Endometrial microvascular endothelial cells (primary cell): Measurements from ENCODE around the gene P4HA1. TPM values are rescaled to one million over a fixed set of nuclear protein-coding genes. Genes with fewer than 3 reads are reported as not detected.
"Not testable (repeated sequence)": the region's sequence is repeated elsewhere in the genome, so short reads cannot be mapped to it uniquely, and the experiment has no call there.

Experiments
- in situ Hi-C: cut with HindIII; loops from 2 replicates; pipeline ENCODE4 v1.10.0; 2017; ENCODE audit warnings: low sequenced_read_pairs, low pct_unique_long_range_greater_than_20kb; ENCODE audit errors: inconsistent ontology term
- total RNA-seq: library from RNA; depleted of rRNA; stranded (reverse); fragments of >200 nt; gene quantifications from one replicate; pipeline ENCODE4 v1.2.3, GENCODE V29; 2015; ENCODE audit errors: inconsistent ontology term

The P4HA1 gene
- total RNA-seq, 1 donor from 2014 or later: 32.0 TPM

- in situ Hi-C loops: no loop called here
Observed at GRCh38 chr10:73058057-73058591, 38.5 kb downstream of the P4HA1 start.

GRCh38 chr10:73054286-73054685, 42.4 kb downstream of the P4HA1 start:
- in situ Hi-C loops: no loop called here

GRCh38 chr10:73053275-73053674, 43.4 kb downstream of the P4HA1 start:
- in situ Hi-C loops: no loop called here

GRCh38 chr10:73044378-73045285, 52.0 kb downstream of the P4HA1 start:
- in situ Hi-C loops: no loop called here

- in situ Hi-C loops: no loop called here
Observed at GRCh38 chr10:73043766-73044377, 52.8 kb downstream of the P4HA1 start.

GRCh38 chr10:73043319-73043718, 53.3 kb downstream of the P4HA1 start:
- in situ Hi-C loops: no loop called here

- in situ Hi-C loops: no loop called here
Observed at GRCh38 chr10:73042130-73042529, 54.5 kb downstream of the P4HA1 start.

- in situ Hi-C loops: no loop called here
Observed at GRCh38 chr10:73039635-73040034, 57.0 kb downstream of the P4HA1 start.

- in situ Hi-C loops: not testable (repeated sequence)
Observed at GRCh38 chr10:73036285-73036684, 60.4 kb downstream of the P4HA1 start.

- in situ Hi-C loops: no loop called here
Observed at GRCh38 chr10:73032536-73032935, 64.1 kb downstream of the P4HA1 start.

GRCh38 chr10:73026623-73027022, 70.0 kb downstream of the P4HA1 start:
- in situ Hi-C loops: not testable (repeated sequence)

- in situ Hi-C loops: not testable (repeated sequence)
Observed at GRCh38 chr10:73023455-73024070, 73.1 kb downstream of the P4HA1 start.

- in situ Hi-C loops: not testable (repeated sequence)
Observed at GRCh38 chr10:73022961-73023360, 73.7 kb downstream of the P4HA1 start.

- in situ Hi-C loops: not testable (repeated sequence)
Observed at GRCh38 chr10:73021538-73022164, 75.0 kb downstream of the P4HA1 start.

GRCh38 chr10:73021050-73021449, 75.6 kb downstream of the P4HA1 start:
- in situ Hi-C loops: no loop called here

GRCh38 chr10:73019100-73019499, 77.6 kb downstream of the P4HA1 start:
- in situ Hi-C loops: no loop called here

GRCh38 chr10:73018632-73019031, 78.0 kb downstream of the P4HA1 start:
- in situ Hi-C loops: no loop called here

- in situ Hi-C loops: no loop called here
Observed at GRCh38 chr10:73017955-73018480, 78.6 kb downstream of the P4HA1 start.

- in situ Hi-C loops: no loop called here
Observed at GRCh38 chr10:73015779-73016178, 80.9 kb downstream of the P4HA1 start.
